Endothelial cell of hepatic sinusoid (primary cell): Measurements from ENCODE around the gene AUTS2.

Experiments used
- in situ Hi-C: cut with HindIII; loops from 2 replicates; pipeline ENCODE4 v1.10.0; 2017; ENCODE audit warnings: low sequenced_read_pairs

Gene AUTS2

GRCh38 chr7:70595755-70596597 is 997.7 kb downstream of the AUTS2 start:
- in situ Hi-C loops, result no loop called here

GRCh38 chr7:70596598-70596913 is 998.3 kb downstream of the AUTS2 start:
- in situ Hi-C loops, result no loop called here

GRCh38 chr7:70597066-70597465 is 998.8 kb downstream of the AUTS2 start:
- in situ Hi-C loops, result no loop called here

- in situ Hi-C loops, result no loop called here
Observed at GRCh38 chr7:70598976-70599375, 1000.7 kb downstream of the AUTS2 start.

GRCh38 chr7:70599446-70600190 is 1001.3 kb downstream of the AUTS2 start:
- in situ Hi-C loops, result no loop called here

DNA sequence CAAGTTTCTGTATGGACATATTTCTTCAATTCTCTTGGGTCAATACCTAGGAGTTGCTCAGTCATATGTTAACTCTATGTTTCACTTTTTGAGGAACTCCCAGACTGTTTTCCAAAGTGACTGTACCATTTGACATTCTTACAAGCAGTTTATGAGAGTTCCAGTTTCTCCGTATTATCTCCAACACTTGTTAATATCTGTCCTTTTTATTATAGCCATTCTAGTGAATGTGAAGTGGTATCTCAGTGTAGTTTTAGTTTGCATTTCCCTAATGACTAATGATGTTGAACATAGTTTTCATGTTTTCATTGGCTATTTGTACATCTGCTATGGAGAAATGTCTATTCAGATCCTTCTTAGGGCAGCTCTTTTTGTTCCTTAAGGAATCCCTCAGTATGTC is 1002.7 kb downstream of the AUTS2 start:
- in situ Hi-C loops, result no loop called here

DNA sequence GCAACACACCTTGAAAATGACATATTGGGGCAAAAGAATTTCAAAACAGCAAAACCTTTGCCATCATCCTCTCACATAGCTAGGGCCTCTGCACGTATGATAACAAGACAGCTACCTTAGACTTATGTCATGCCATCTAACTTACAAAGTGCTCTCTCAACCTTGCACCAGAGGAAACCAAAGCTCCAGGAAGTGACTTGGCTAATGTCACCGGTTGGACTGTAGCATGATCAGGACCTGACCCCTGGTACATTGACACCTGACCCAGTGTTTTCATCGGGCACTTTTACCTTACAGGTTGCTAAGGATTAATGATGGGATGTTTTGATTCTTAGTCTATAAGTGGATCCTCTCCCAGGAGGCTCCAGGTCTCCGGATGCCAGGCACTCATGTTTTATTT is 1003.8 kb downstream of the AUTS2 start:
- in situ Hi-C loops, result no loop called here

GRCh38 chr7:70607281-70607680 is 1009.0 kb downstream of the AUTS2 start:
- in situ Hi-C loops, result no loop called here

GRCh38 chr7:70607759-70608158 is 1009.5 kb downstream of the AUTS2 start:
- in situ Hi-C loops, result no loop called here

- in situ Hi-C loops, result no loop called here
Observed at GRCh38 chr7:70608229-70608628, 1010.0 kb downstream of the AUTS2 start.

- in situ Hi-C loops, result no loop called here
Observed at GRCh38 chr7:70612811-70613210, 1014.5 kb downstream of the AUTS2 start.

DNA sequence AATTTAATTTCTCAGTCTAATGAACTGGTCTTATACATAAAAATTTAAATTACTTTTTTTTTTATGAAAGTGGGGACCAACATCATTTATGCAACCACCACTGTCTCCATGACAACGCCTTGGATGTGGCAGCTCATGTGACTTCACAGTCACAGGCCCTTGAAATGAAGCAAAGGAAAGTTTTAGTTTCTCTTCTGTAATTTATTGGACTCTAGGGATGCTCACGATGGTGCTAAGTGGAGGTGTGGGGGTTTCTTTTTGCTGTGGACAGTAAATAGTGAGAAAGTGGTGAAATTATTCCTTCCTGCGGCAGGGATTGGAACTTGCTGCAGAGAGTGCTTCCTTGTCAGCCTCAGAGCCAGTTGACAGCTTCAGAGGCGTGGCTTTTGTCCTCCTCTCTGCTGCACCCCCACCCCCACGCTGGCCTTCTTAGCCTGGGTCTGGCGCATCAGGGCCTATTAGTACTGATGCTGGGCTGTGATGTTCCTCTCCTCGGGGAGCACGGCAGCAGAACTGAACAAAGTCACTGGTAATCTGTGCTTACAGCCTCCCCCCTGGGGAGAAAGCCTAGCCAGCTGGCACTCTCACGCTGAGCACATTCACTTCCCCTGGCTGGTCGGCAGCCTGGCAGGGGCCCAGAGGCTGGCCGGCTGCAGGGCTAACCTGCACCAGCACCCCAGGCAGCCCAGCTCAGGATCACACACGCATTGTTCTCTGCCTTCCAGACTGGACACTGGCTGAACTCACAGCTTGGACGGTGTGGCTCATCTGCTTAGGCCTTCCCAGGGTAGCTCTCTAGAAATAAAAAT is 1016.2 kb downstream of the AUTS2 start:
- in situ Hi-C loops, result no loop called here

GRCh38 chr7:70615066-70615606 is 1016.9 kb downstream of the AUTS2 start:
- in situ Hi-C loops, result no loop called here

DNA sequence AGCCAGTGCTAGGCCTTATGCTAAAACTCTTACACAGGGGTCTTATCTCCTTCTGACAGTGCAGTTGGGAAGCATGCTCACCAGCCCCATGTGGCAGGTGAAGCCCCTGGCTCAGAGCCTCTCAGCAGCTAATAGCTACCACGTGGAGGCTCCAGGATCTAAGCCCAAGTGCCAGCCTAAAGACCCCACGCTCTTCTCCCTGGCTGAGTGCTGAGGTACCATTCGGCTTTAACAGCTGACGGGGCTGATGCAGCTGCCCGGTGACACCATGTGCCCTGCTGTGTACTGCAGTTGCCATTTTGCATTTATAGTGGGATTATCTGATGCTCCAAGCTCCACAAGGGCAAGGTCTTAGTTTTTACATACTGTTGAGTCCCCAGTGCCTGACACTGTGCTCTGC is 1017.9 kb downstream of the AUTS2 start:
- in situ Hi-C loops, result no loop called here

- in situ Hi-C loops, result no loop called here
Observed at GRCh38 chr7:70616821-70617220, 1018.5 kb downstream of the AUTS2 start.

GRCh38 chr7:70618020-70618551 is 1019.8 kb downstream of the AUTS2 start:
- in situ Hi-C loops, result no loop called here

DNA sequence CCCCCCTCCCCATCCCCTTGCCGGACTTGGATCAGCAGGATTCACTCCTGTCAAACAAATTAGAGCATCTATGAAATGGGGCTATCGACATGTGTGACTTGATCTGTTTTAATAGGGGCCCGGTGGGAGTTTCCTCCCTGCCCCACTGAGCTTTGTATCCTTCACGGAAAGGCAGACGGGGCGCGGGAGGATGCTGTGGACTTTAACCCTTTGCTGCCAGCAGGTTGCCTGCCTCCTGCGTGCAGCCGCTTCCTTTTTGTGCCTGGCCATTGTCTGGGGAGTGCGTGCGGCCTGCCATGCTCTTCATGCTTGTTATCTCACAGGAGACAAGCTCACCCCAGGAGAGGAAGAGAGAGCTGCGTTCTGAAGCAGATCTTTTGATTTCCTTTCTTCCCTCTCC is 1020.9 kb downstream of the AUTS2 start:
- in situ Hi-C loops, result no loop called here

DNA sequence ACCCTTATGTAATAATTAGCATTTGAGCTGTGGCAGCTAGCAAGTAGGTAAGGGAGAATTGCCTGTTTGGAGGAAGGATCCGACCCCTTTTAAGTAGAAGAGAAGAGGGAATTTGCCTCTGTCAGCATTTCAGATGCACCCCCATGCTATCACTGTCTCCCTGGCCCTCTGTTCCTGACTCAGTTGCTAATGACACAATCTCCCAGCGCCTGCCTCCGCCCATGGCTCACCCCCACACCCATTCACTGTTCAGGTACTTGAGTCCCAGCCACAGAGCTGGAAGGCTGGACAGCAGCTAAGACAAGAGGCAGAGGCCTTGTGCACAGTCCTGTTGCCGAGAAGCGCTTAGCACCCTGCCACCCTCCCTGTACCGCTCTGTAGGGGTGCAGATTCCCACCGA is 1021.4 kb downstream of the AUTS2 start:
- in situ Hi-C loops, result no loop called here

- in situ Hi-C loops, result no loop called here
Observed at GRCh38 chr7:70620333-70621055, 1022.2 kb downstream of the AUTS2 start.

- in situ Hi-C loops, result no loop called here
Observed at GRCh38 chr7:70621954-70622600, 1023.8 kb downstream of the AUTS2 start.
